GM19240 (cell line): Measurements from ENCODE around the gene CNR2.
"Not testable (repeated sequence)": the region's sequence is repeated elsewhere in the genome, so short reads cannot be mapped to it uniquely, and the experiment has no call there.

Experiments used
- DNase-seq: peaks from one replicate; pipeline ENCODE4 v3.0.0; 2011; ENCODE audit warnings: low spot score; ENCODE audit not compliant: insufficient read length

The CNR2 gene

DNA sequence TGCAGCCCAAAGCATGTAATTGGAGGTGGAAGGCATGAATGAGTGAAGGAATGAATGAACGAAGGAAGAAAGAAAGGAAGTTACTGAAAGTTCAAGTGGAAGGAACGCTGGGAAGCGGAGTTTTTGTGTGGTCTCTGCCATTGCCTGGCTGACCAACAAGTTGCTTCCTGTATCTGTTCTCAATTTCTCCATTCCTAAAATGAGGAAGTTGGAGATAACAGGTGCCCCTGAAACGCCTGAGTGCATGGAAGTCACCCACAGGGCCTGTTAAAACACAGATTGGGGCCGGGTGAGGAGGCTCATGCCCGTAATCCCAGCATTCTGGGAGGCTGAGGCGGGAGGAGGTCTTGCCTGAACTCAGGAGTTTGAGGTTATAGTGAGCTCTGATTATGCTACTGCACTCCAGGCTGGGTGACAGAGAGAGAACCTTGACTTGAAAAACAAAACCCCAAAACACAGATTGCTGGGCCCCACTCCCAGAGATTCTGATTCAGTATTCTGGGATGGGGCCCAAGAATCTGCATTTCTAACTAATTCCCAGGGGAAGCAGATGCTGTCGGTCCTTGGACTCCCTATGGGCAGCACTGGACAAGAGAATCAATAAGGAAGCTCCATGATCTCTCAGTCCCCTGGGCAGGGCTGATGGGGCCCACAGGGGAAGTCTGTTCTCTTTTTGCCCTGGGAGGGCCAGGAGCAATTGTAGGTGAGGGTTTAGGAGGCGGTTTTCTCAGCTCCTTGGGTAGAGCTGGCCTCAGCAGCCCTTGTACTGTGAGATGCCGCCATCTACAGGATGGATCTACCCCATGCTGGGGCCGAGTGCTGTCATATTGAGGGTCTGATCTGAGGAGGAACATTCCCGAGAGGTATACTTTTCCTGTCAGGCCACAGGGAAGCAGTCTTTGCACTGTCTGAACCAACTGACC, 3.3 kb upstream of the CNR2 start:
- peak; percentile 67 for DNase-seq

DNA sequence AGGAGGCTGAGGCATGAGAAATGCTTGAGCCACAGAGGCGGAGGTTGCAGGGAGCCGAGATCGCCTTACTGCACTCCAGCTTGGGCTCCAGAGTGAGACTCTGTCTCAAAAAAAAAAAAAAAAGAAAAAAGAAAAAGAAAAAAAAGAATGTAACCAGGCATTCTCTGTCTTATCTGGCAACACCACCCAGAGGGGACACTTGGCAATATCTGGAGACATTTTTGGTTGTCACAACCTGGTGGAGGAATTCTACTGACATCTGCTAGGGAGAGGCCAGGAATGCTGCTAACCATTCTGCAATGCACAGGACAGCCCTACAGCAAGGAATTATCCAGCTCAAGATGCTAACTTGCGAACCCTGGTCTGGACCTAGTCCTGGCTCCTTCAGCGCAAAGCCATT, 2.3 kb upstream of the CNR2 start:
- no peak for DNase-seq

DNA sequence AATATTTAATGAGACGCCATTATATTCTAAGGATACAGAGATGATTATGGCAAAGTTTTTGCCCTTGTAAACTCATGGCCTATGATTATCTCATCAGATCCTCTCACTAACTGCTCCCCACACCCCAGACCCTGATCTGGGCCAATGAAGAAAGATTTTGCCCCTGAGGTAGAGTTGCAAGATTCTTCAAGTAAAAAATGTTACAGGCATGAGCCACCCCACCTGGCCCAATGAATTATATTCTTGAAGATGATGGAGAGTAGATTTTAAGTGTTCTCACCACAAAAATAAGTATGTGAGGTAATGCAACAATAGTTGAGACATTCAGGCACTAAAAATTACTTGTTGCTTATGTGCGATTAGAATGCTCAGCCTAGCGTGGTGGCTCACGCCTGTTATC, 1.8 kb upstream of the CNR2 start:
- DNase-seq: no peak

DNA sequence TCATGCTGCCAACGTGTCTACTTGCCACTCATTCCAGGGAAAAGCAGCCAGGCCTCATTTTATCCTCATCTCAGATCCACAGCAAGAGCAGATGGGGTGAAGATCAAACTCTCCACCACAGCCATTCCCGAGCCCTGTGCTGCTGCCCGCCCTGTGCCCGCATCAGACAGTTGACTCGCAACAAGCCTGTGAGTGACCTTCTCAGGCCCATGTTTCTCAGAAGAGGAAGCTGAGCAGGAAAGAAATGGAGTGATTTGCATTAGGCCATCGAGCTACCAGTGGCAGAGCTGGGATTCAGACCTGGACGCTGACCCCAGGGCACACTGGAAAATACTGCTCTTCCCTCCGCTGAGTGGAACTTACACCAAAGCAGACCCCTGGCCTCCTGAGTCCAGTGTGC, 1.2 kb downstream of the CNR2 start:
- no peak for DNase-seq

DNA sequence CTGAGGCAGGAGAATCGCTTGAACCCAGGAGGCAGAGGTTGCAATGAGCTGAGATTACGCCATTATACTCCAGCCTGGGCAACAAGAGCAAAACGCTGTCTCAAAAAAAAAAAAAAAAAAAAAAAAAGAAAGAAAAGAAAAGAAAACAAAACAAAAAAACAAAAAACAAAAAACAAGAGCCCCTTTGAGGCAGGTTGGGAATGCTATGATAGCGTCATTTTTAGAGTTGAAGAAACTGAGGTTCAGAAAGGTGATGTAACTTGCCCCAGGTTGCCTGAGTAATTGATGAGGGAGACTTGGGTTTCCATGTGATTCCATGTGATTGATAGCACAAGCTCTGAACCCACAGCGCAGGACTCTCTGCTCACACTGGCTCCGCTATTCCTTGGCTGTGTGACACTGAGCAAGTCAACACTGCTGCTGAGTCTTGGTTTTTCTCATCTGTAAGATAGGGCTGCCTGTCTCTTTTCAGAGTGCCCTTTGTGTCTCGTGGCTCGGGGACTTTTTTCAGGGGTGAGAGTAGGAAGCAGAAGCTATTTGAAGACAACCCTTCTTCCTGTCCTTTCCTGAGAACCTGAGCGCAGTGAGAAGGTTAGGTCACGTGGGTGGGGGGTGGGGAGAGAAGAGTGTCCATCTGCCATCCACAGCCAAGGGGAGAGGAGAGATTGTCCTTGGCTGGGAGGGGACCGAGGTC, 2.5 kb downstream of the CNR2 start:
- no peak for DNase-seq

DNA sequence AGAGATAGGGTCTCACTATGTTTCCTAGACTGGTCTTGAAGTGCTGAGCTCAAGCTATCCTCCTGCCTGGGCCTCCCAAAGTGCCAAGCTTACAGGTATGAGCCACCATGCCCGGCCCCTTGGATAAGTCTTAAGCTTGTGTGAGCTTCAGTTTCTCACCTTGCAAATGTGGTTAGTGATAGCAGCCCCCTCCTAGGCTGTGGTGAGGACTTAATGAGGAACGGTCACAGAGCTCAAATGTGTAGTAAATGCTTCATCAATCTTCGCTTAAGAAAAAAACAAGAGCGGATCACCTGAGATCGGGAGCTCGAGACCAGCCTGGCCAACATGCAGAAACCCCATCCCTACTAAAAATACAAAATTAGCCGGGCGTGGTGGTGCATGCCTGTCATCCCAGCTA, 3.0 kb downstream of the CNR2 start:
- DNase-seq: no peak

DNA sequence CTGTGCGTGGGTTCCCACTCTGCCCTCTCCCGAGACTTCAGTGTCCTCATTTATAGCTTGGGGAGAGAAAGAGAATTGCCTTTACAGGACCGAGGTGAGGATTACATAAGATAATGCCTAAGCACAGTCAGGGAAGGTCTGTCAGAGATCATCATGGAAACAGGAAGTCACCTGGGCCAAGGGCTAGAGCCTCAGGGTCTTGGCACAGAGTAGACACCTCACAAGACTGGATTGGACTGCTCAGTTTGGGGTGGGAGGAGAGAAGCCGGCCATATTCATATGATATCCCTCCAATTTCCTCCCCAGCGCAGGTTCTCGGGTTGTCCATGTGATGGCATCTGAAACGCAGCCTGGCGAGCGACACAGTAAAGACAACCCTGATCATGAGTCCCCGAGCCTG, 3.8 kb downstream of the CNR2 start:
- DNase-seq: no peak

DNA sequence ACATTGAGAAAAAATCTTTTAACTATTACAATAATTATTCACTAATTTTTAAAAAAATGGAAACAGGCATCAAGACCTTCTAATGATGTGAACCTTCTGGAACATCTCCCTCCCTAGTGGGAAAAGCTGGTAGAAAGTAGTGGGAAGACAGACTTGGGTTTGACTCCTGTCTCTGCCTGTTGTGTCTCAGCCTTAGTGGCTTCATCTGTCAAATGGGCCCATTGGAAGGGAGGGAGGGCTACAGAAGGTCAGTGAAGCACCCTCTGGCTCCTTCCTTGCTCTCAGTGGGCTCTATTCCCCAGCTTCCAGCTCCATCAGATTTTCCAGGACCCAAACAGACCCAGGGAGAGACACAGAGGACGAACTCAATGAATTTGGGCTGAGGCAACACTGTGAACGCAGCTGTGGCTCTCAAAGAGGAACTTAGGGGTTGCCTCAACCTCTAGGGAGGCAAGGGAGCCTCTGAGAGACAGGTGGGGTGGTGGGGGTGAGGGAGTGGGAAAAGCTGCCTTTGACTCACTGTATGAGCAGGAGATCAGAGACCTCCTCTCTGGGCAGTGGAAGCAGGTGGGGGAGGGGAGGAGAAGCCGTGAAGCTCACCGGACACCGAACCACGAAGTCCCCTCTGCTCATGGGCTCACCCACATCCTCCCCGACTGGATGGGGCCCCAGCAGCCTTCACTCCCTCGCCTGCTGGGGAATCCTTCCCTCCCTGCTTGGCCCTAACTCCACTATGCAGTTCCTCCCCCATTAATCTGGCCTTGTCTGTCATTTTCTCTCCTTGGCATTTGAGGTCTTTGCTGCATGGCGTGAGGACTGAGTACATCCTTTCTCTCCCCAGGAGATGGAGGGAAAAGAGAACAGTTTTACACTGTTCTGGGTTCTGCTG, 4.5 kb downstream of the CNR2 start:
- no peak for DNase-seq

DNA sequence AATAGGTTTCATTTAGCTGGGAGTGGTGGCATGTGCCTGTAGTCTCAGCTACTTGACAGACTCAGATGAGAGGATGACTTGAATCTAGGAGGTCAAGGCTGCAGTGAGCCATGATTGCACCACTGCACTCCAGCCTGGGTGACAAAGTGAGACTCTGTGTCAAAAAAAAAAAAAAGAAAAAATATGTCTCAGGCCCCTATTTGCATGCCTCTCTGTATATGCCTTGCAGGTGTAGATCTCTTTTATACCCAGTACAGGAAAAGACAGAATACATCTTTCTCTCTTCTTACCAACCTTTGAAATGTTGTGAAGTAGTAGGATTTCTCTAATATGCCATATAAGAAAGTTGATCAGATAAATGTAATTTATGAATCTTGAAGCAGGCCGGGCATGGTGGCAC, 6.4 kb downstream of the CNR2 start:
- no peak for DNase-seq

DNA sequence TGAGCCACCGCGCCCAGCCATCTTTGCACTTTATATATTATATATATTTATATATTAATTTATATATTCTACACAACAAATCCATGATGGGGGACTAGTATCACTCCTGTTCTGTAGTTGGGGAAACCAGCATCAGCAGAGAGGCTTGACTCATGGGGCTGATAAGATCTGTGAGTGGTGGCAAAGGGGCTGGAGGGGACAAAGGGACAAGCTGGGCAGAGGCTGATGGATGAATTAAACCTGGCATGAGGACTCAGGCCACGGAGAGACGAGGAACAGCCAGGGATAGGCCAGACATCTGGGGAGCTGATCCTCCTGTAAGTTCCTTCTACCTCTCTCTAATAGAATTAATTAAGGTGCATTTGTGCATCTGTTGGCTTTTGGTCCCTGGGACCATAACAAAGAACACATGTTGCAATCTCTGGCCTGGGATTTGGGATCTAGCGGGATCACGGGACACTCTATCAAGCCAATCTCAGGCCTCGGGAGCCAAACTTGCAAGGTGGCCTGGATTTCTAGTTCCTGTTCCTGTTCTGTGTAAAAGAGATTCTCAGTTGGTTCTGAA, 7.6 kb downstream of the CNR2 start:
- no peak for DNase-seq

DNA sequence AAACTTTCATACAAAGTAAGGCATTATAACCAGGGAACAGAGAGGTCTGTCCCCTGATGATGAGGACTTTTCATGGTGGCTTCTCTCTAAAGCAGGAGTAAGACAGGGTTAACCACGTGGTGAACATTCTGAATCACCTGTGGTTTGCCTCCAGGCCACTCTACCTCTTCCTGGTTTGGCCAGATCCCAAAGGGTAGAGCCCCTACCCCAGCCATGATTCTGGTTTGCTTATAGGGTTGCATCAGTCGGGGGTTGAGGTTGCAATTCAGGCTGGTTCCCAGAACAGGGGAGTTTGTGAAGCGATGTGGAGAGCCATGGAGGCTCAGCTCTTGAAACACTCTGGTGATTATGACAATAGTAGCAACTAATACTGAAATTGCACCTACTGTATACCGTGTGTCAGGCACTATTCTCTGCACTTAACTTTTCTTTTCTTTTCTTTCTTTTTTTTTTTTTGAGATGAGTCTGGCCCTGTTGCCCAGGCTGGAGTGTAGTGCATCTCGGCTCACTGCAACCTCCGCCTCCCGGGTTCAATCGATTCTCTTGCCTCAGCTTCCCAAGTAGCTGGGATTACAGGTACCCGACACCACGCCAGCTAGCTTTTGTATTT, 8.3 kb downstream of the CNR2 start:
- DNase-seq: peak; percentile 21

DNA sequence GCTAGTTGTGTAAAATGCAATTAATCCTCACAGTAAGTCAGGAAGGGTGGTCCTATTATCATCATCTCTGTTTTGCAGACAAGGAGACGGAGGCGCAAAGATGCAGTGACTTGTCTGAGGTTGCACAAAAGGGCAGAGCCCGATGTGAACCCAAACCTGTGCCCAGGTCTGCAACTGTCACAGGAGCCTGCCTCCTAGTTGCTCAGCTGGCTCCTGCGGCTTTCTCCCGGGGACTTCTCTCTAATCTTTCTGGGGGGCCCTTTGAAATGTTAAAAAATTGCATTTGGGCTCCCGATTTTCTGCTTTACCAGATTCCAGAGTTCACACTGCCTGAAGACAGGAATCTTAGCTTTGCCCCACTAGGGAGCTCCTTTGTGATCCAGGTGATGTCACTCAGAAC, 9.4 kb downstream of the CNR2 start:
- DNase-seq: no peak

DNA sequence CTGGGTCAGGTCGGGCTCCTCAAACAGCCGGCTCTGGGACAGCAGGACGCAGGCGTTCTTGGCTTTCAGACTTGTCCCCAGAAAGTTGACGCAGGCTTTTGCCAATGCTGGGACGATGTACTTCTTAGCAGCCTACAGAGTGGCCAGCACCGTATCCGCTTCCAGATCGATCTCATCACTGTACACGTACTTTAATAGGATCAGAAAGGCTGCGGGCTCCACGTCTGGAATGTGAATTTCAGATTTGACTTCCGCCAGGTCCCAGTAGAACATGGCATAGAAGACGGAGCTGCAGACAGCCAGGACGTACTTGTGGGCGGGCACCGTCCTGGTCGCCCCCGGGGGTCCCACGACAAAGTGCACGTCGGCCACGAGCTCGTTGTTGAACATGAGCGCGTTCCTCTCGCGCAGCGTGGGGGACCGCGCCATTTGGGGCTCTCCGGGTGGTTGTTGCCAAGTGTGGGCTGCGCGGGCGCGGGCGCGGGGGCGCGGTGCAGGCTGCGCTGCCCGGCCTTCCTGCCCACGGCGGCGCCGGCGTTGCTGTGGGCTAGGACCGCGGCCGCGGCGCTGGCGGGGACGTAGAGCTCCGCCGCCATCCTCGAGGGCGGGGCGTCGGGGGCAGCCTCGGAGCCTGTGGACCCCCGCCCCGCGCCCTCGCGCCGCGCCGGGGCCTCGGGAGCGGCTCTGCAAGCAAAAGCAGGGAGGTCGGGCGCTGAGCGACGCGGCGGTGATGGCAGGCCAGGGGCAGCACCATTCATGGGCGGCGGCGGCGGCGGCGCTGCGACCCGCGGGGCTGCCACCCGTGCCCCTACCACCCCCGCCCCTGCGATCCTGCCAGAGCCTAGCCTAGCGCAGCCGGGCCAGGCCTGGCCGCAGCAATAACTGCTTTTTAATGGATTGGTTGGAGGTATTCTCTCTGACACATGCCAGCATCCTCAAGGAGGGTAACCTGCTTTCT, 10.6 kb downstream of the CNR2 start:
- no peak for DNase-seq

DNA sequence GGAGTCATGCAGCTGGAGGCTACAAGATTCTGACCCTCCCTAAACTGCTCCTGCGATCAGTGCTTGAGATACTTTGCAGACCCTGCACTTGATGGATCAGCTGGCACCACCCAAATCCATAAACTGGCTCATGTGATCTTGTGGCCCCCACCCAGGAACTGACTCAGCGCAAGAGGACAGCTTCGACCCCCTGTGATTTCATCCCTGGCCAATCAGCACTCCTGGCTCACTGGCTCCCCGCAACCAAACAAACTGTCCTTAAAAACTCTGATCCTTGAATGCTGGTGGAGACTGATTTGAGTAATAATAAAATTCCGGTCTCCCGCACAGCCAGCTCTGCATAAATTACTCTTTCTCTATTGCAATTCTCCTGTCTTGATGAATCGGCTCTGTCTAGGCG, 13.1 kb downstream of the CNR2 start:
- not testable (repeated sequence) for DNase-seq

DNA sequence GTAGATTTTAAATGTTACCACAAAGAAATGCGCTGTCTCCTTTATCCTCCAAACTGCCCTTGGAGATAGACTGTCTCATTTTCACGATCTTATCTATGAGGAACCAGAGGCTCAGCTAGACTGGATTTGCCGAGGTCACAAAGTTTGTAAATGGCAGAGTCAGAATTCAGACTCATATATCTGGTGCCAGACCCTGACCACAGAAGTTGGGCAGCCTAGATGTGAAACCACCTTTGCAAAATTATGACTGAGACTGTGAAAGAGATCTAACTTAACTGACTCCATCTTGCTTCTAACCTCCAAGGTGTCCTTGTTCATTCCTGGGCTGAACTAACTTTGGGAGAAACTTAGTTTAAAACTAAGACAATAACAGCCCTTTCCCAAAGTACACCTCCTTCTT, 14.1 kb downstream of the CNR2 start:
- DNase-seq: no peak

DNA sequence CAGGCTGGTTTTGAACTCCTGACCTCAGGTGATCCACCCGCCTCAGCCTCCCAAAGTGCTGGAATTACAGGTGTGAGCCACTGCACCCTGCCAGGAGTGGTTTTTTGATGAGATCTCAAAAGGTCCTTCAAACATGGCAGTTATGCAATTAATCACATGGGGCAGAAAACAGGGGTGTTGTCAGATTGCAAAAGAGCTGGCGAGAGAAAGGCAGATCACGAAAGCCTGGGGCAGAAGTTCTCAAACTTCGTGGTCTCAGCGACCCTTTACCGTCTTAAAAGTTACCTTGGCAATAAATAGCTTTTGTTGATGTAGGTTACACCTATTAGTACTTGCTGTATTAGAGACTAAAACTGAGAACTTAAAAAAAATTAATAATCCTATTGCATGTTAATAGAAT, 16.1 kb downstream of the CNR2 start:
- DNase-seq: no peak

DNA sequence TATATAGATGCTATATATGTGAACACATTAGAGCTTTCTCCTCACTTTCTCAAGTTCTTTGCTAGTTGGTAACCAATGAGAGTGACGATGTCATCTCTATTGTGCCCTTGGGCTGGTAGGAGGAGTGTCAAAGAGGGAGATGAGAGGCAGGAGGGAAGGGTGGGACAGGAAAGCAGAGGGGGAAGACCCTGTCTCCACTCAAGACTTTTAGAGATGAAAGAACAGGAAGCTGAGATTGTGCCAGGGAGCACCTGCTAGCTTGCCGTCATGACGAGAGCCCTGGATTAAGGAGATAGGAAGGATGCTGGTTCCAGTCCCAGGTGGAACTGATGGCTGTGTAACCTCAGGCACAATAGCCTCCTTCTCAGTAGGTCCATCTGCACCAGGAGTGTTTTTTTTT, 16.7 kb downstream of the CNR2 start:
- no peak for DNase-seq

DNA sequence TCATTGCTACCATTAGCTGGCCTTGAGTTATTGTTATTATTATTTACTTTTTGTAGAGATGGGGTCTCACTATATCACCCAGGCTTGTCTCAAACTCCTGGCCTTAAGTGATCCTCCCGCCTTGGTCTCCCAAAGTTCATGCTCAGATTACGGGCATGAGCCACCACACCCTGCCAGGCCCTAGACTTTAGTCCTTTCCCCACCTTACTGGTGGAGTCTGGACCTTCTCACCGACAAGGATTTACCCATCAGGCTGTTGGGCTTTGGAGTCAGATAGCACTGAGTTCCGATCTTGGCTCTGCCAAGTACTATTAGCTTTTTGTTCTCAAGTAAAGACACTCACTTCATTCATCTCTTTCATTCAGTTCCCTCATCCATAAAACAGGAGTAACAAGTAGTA, 17.2 kb downstream of the CNR2 start:
- DNase-seq: no peak

DNA sequence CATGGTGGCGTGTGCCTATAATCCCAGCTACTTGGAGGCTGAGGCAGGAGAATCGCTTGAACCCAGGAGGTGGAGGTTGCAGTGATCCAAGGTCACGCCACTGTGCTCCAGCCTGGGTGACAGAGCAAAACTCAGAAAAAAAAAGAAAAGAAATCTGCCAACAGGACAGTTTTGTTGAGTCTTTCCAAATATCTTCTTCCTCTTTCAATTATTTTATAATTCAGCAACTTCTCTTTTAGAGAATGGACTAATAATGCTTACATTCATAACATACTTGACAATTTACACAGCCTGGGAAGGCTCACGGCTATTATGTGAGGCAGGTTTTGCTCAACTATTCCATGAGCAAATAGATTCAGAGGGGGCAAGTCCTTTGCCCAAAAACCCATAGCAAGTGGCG, 18.1 kb downstream of the CNR2 start:
- DNase-seq: no peak

DNA sequence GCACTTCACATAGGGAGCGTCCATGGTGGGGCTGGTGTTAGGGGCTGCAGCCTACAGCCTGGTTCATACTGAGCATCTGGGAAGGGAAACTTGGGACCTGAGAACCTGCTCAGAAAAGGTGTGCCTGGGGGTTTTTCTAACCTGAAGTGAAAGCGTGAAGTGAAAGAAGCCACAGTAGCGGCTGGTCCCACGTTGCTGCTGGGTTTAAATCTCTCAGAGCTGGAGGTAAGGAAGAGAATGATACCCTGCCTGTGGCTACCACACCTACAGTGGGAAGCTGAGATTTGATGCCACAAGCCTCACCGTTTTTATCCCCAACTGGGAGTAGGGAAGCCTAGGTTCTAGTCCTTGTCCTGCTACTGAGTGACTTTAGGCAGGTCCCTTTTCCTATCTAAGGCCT, 24.1 kb downstream of the CNR2 start:
- DNase-seq: peak; percentile 38
